HEK293 (cell line): ENCODE measurements around the gene ARNT2.

Experiments
- CTCF ChIP-seq: fragments of 450-650 bp; formaldehyde crosslinking; IDR thresholded peaks from 2 replicates; pipeline ENCODE4 v1.5.1; 2016; ENCODE audit warnings: missing biosample characterization, missing genetic modification characterization
- GLI4 ChIP-seq: fragments of 450-650 bp; formaldehyde crosslinking; IDR thresholded peaks from 2 replicates; pipeline ENCODE4 v1.5.1; 2016; ENCODE audit warnings: missing biosample characterization, missing genetic modification characterization
- HOXC10 ChIP-seq: sonication (generic); formaldehyde crosslinking; IDR thresholded peaks from 2 replicates; pipeline ENCODE4 v1.8.1; 2023; ENCODE audit warnings: mild to moderate bottlenecking, missing genetic modification reagents
- REST ChIP-seq: fragments of 450-650 bp; formaldehyde crosslinking; IDR thresholded peaks from 2 replicates; pipeline ENCODE4 v1.5.1; 2016; ENCODE audit warnings: missing biosample characterization, missing genetic modification characterization
- YY1 ChIP-seq: fragments of 450-650 bp; formaldehyde crosslinking; IDR thresholded peaks from 2 replicates; pipeline ENCODE4 v1.5.1; 2018; ENCODE audit warnings: missing biosample characterization, missing genetic modification characterization
- ZBTB8A ChIP-seq: fragments of 450-650 bp; formaldehyde crosslinking; IDR thresholded peaks from 2 replicates; pipeline ENCODE4 v1.5.1; 2016; ENCODE audit warnings: missing biosample characterization, missing genetic modification characterization
- ZNF239 ChIP-seq: fragments of 450-650 bp; formaldehyde crosslinking; IDR thresholded peaks from 2 replicates; pipeline ENCODE4 v1.5.1; 2016; ENCODE audit warnings: missing biosample characterization, missing genetic modification characterization
- ZNF24 ChIP-seq: fragments of 450-650 bp; formaldehyde crosslinking; IDR thresholded peaks from 2 replicates; pipeline ENCODE4 v1.5.1; 2016; ENCODE audit warnings: missing biosample characterization, missing genetic modification characterization
- ZNF423 ChIP-seq: fragments of 450-650 bp; formaldehyde crosslinking; IDR thresholded peaks from 2 replicates; pipeline ENCODE4 v1.5.1; 2016; ENCODE audit warnings: missing biosample characterization, missing genetic modification characterization
- TF ChIP-seq, protein P1 (sequence below): fragments of 450-650 bp; formaldehyde crosslinking; IDR thresholded peaks from 2 replicates; pipeline ENCODE4 v1.5.1; 2017; ENCODE audit warnings: missing biosample characterization, missing genetic modification characterization

GRCh38 chr15:80523746-80524145, 119.6 kb downstream of the ARNT2 start:
- TF ChIP-seq ZNF239 (tag by site-specific recombination) = no peak
- TF ChIP-seq, protein P1, sequence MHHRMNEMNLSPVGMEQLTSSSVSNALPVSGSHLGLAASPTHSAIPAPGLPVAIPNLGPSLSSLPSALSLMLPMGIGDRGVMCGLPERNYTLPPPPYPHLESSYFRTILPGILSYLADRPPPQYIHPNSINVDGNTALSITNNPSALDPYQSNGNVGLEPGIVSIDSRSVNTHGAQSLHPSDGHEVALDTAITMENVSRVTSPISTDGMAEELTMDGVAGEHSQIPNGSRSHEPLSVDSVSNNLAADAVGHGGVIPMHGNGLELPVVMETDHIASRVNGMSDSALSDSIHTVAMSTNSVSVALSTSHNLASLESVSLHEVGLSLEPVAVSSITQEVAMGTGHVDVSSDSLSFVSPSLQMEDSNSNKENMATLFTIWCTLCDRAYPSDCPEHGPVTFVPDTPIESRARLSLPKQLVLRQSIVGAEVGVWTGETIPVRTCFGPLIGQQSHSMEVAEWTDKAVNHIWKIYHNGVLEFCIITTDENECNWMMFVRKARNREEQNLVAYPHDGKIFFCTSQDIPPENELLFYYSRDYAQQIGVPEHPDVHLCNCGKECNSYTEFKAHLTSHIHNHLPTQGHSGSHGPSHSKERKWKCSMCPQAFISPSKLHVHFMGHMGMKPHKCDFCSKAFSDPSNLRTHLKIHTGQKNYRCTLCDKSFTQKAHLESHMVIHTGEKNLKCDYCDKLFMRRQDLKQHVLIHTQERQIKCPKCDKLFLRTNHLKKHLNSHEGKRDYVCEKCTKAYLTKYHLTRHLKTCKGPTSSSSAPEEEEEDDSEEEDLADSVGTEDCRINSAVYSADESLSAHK = no peak
- TF ChIP-seq CTCF (tag by site-specific recombination) = no peak
- no peak for TF ChIP-seq ZNF423 (tag by site-specific recombination)
- TF ChIP-seq REST (tag by site-specific recombination) = no peak
- TF ChIP-seq ZBTB8A = no peak
- no peak for TF ChIP-seq YY1 (tag by site-specific recombination)
- no peak for TF ChIP-seq GLI4 (tag by site-specific recombination)
- no peak for TF ChIP-seq ZNF24 (tag by site-specific recombination)
- no peak for TF ChIP-seq HOXC10 (CRISPR knock-in tag)
